K562 (cell line): ENCODE measurements around the gene NEB.

Experiments
- MED1 ChIP-seq: sonication (generic); formaldehyde crosslinking; IDR thresholded peaks from 2 replicates; pipeline ENCODE4 v1.8.1; 2023; ENCODE audit warnings: missing genetic modification reagents, borderline replicate concordance
- NEUROD1 ChIP-seq: fragments of 150-350 bp; IDR thresholded peaks from 2 replicates; pipeline ENCODE4 v1.6.1; 2014; ENCODE audit warnings: borderline replicate concordance, low read length, low read depth; ENCODE audit not compliant: partially characterized antibody
- POLR2A ChIP-seq: fragments of 450-650 bp; conservative IDR thresholded peaks from 2 replicates; pipeline ENCODE4 v1.6.1; 2016
- TAF7 ChIP-seq: fragments of 450-650 bp; IDR thresholded peaks from 2 replicates; pipeline ENCODE4 v1.6.1; 2016; ENCODE audit warnings: missing genetic modification characterization, missing compliant biosample characterization
- ZNF586 ChIP-seq: fragments of 450-650 bp; formaldehyde crosslinking; conservative IDR thresholded peaks from 2 replicates; pipeline ENCODE4 v1.4.0; 2020; ENCODE audit warnings: mild to moderate bottlenecking, moderate library complexity
- TF ChIP-seq, protein P1 (sequence below): sonication (generic); formaldehyde crosslinking; IDR thresholded peaks from 2 replicates; pipeline ENCODE4 v1.8.0; 2022; ENCODE audit warnings: mild to moderate bottlenecking, low read depth, missing genetic modification reagents

DNA sequence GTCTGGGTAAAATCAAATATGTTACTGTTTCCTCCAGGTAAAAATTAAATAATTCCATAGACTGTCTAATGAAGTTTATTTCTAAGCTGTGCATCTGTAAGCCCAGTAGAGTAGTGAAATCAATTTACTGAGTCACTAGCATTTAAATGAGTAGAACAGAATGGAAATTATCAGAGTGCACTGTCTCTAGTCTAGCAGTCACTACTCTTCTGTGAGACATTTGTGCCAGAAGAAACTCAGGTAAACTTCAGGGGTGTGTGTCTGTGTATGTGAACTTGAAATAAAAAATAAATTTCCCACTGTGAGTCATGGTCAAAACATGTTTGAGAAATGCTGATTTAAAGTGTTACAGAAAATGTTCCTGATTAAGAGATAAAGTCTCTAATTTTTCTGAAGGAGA is 178.2 kb downstream of the NEB start:
- TF ChIP-seq MED1 (CRISPR knock-in tag) (no peak), POLR2A (no peak), ZNF586 (CRISPR knock-in tag) (no peak), TAF7 (tag) (no peak), NEUROD1 (no peak)
- TF ChIP-seq, protein P1, sequence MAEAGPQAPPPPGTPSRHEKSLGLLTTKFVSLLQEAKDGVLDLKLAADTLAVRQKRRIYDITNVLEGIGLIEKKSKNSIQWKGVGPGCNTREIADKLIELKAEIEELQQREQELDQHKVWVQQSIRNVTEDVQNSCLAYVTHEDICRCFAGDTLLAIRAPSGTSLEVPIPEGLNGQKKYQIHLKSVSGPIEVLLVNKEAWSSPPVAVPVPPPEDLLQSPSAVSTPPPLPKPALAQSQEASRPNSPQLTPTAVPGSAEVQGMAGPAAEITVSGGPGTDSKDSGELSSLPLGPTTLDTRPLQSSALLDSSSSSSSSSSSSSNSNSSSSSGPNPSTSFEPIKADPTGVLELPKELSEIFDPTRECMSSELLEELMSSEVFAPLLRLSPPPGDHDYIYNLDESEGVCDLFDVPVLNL (CRISPR knock-in tag): no peak
